ENCODE results near the gene HEPN1.

GRCh38 chr11:124898711-124899110 is 20.3 kb upstream of the HEPN1 start:
- TF ChIP-seq CTCF (IDR thresholded peaks at IDR 0.05) (no peak), POLR2A (IDR thresholded peaks at IDR 0.05) (no peak)
